Uterus (tissue), 4 donors: ENCODE data around the gene FBP2. TPM values are rescaled to one million over a fixed set of nuclear protein-coding genes. Genes with fewer than 3 reads are reported as not detected.

Experiments used
- DNase-seq, 2 donors: peaks; one replicate each; pipeline ENCODE4 v3.0.0-alpha.2; 2019 to 2020
- H3K27ac ChIP-seq, 2 donors: fragments of 200-600 bp; sonication (generic); 1 replicate in 1 of 2; 2 replicates in 1 of 2; pipeline ENCODE4 v1.5.1; 2016 to 2018
- H3K27me3 ChIP-seq, 2 donors: fragments of 200-600 bp; sonication (generic); one replicate each; pipeline ENCODE4 v1.5.1; 2018 to 2019; ENCODE audit warnings: control low read depth in 1 of 2
- H3K36me3 ChIP-seq, 2 donors: fragments of 200-600 bp; sonication (generic); one replicate each; pipeline ENCODE4 v1.5.1; 2019; ENCODE audit warnings: control low read depth in 1 of 2
- H3K4me1 ChIP-seq, 2 donors: fragments of 200-600 bp; sonication (generic); one replicate each; pipeline ENCODE4 v1.5.1; 2018 to 2019; ENCODE audit warnings: control low read depth in 1 of 2
- H3K4me3 ChIP-seq, 2 donors: fragments of 200-600 bp; sonication (generic); 1 replicate in 1 of 2; 2 replicates in 1 of 2; pipeline ENCODE4 v1.5.1; 2018 to 2019; ENCODE audit warnings: mild to moderate bottlenecking in 1 of 2
- H3K9me3 ChIP-seq, 2 donors: fragments of 200-600 bp; sonication (generic); one replicate each; pipeline ENCODE4 v1.5.1; 2019; ENCODE audit warnings: control low read depth in 1 of 2
- POLR2A ChIP-seq, 2 donors: fragments of 450-650 bp; IDR thresholded peaks; one replicate each; pipeline ENCODE4 v1.6.1; 2016; ENCODE audit warnings: antibody characterized with exemption in 2 of 2, mild to moderate bottlenecking in 1 of 2, moderate library complexity in 1 of 2
- intact Hi-C: fragments of 100-400 bp; cut with DNase I; formaldehyde crosslinking; loops from one replicate; pipeline ENCODE4 v1.15.1; 2023; ENCODE audit warnings: low total_unique reads
- total RNA-seq, 4 donors: library from RNA; depleted of rRNA in 3 of 4; stranded (reverse); fragments of >200 nt in 3 of 4; gene quantifications; one replicate each; pipeline versions ENCODE4 v1.1.0 to v1.2.4, GENCODE V29; 2014 to 2023
- TF ChIP-seq, protein P1 (sequence below), 4 experiments: fragments of 200-600 bp in 2 of 4; fragments of 450-650 bp in 2 of 4; sonication (generic) in 2 of 4; IDR thresholded peaks; one replicate each; pipeline ENCODE4 v1.5.1; 2016 to 2019; ENCODE audit warnings: antibody characterized with exemption in 4 of 4, mild to moderate bottlenecking in 2 of 4, moderate library complexity in 1 of 4
- donor health status: DM: yes; HTN: yes; CAD: no.

The FBP2 gene
- total RNA-seq, 4 donors from 2014 or later: not detected

- Histone ChIP-seq H3K27me3 (peaks cover 0 to 10% of the 10 kb centered on the region in 2 donors), H3K27ac (no peak overlapping the region), H3K36me3 (no peaks in the 10 kb centered on the region), H3K9me3 (no peaks in the 10 kb centered on the region), H3K4me3 (no peak overlapping the region), H3K4me1 (peaks cover 0 to 8% of the 10 kb centered on the region in 2 donors)
- TF ChIP-seq, protein P1, sequence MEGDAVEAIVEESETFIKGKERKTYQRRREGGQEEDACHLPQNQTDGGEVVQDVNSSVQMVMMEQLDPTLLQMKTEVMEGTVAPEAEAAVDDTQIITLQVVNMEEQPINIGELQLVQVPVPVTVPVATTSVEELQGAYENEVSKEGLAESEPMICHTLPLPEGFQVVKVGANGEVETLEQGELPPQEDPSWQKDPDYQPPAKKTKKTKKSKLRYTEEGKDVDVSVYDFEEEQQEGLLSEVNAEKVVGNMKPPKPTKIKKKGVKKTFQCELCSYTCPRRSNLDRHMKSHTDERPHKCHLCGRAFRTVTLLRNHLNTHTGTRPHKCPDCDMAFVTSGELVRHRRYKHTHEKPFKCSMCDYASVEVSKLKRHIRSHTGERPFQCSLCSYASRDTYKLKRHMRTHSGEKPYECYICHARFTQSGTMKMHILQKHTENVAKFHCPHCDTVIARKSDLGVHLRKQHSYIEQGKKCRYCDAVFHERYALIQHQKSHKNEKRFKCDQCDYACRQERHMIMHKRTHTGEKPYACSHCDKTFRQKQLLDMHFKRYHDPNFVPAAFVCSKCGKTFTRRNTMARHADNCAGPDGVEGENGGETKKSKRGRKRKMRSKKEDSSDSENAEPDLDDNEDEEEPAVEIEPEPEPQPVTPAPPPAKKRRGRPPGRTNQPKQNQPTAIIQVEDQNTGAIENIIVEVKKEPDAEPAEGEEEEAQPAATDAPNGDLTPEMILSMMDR (IDR thresholded peaks at IDR 0.05): no peak
- no peak for TF ChIP-seq POLR2A (IDR thresholded peaks at IDR 0.05)
- DNase-seq: no peak
- intact Hi-C loops: no loop called here
Measured at GRCh38 chr9:94638335-94639060, 44.9 kb upstream of the FBP2 start.

DNA sequence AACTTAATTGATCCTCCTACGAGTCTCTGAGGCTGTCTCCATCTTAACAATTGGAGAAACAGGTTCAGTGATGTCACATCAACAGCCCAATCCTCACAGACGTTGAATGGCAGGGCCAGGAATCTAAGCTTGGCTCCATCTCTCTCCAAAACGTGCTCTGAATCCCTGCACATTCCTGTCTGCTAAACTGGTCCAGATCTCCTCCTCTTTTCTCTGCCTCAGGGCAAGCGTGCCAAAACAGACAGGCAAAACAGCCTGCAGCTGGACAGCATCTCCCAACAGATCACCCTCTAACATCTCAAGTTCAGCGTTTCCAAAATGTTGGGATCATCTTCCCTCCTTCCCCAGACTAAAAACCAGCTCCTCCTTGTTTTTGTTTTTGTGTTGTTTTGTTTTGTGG, 39.1 kb upstream of the FBP2 start:
- Histone ChIP-seq H3K9me3 (no peaks in the 10 kb centered on the region), H3K27me3 (no peaks in the 10 kb centered on the region), H3K4me3 (no peak overlapping the region), H3K36me3 (no peaks in the 10 kb centered on the region), H3K4me1 (no peaks in the 10 kb centered on the region), H3K27ac (no peak overlapping the region)
- intact Hi-C loops: no loop called here
- DNase-seq: no peak
- TF ChIP-seq, protein P1 (IDR thresholded peaks at IDR 0.05): no peak
- no peak for TF ChIP-seq POLR2A (IDR thresholded peaks at IDR 0.05)

GRCh38 chr9:94631599-94631998, 38.0 kb upstream of the FBP2 start:
- H3K9me3 ChIP-seq: no peaks in the 10 kb centered on the region
- no peaks in the 10 kb centered on the region for H3K36me3 ChIP-seq
- no peak overlapping the region for H3K4me3 ChIP-seq
- no peak overlapping the region for H3K27ac ChIP-seq
- H3K4me1 ChIP-seq: no peaks in the 10 kb centered on the region
- intact Hi-C loops: no loop called here
- TF ChIP-seq, protein P1 (IDR thresholded peaks at IDR 0.05): no peak
- no peak for TF ChIP-seq POLR2A (IDR thresholded peaks at IDR 0.05)
- H3K27me3 ChIP-seq: no peaks in the 10 kb centered on the region
- no peak for DNase-seq

DNA sequence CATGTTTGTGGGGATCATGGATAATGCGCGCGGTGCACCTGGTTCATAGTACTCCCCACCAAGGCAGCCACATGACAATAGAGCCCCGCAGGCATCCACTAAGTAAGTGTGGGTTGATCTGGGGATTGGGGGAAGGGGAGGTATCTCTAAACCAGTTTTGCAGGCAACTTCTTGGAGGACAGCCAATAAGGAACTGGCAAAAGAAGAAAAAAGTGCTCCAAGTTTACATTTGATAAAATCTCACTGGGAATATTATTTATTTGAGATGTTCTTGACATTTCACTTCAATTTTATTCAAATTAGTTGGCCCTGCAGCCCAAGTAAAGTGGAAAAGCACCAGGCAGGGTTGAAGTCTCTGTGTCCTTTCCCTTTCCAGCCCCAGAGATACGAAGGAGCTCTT, 37.2 kb upstream of the FBP2 start:
- DNase-seq: no peak
- H3K4me3 ChIP-seq: no peak overlapping the region
- H3K9me3 ChIP-seq: no peaks in the 10 kb centered on the region
- H3K36me3 ChIP-seq: no peaks in the 10 kb centered on the region
- H3K27me3 ChIP-seq: no peaks in the 10 kb centered on the region
- TF ChIP-seq, protein P1 (IDR thresholded peaks at IDR 0.05): no peak
- no peak for TF ChIP-seq POLR2A (IDR thresholded peaks at IDR 0.05)
- no peak overlapping the region for H3K27ac ChIP-seq
- no peaks in the 10 kb centered on the region for H3K4me1 ChIP-seq
- intact Hi-C loops: no loop called here

- Histone ChIP-seq H3K27ac (no peak overlapping the region), H3K4me3 (no peak overlapping the region), H3K27me3 (no peaks in the 10 kb centered on the region), H3K9me3 (no peaks in the 10 kb centered on the region), H3K36me3 (no peaks in the 10 kb centered on the region), H3K4me1 (no peaks in the 10 kb centered on the region)
- no peak for DNase-seq
- intact Hi-C loops: no loop called here
- TF ChIP-seq, protein P1 (IDR thresholded peaks at IDR 0.05): no peak
- no peak for TF ChIP-seq POLR2A (IDR thresholded peaks at IDR 0.05)
Measured at GRCh38 chr9:94630281-94630680, 36.7 kb upstream of the FBP2 start.
